GM18909 (cell line): ENCODE results near the gene TTC39B.

Source experiments
- ATAC-seq: cut with Tn5 transposase; IDR thresholded peaks from one replicate; pipeline ENCODE4 v1.9.1; 2021; ENCODE audit warnings: mild to moderate bottlenecking; ENCODE audit not compliant: unreplicated experiment, poor library complexity

The TTC39B gene

GRCh38 chr9:15305470-15305869, 1.5 kb downstream of the TTC39B start:
- ATAC-seq, result no peak

GRCh38 chr9:15304632-15305031, 2.4 kb downstream of the TTC39B start:
- peak; percentile 38 for ATAC-seq

- ATAC-seq, result no peak
Observed at GRCh38 chr9:15300218-15300617, 6.8 kb downstream of the TTC39B start.

- peak; percentile 89 for ATAC-seq
Observed at GRCh38 chr9:15299374-15299939, 7.6 kb downstream of the TTC39B start.

- no peak for ATAC-seq
Observed at GRCh38 chr9:15298362-15298761, 8.7 kb downstream of the TTC39B start.

GRCh38 chr9:15295761-15296405, 11.1 kb downstream of the TTC39B start:
- peak; percentile 31 for ATAC-seq

GRCh38 chr9:15294604-15295003, 12.4 kb downstream of the TTC39B start:
- ATAC-seq, result no peak

GRCh38 chr9:15293804-15294316, 13.2 kb downstream of the TTC39B start:
- no peak for ATAC-seq

- no peak for ATAC-seq
Observed at GRCh38 chr9:15293084-15293483, 13.9 kb downstream of the TTC39B start.

GRCh38 chr9:15289603-15290002, 17.4 kb downstream of the TTC39B start:
- ATAC-seq, result no peak

GRCh38 chr9:15287309-15287708, 19.7 kb downstream of the TTC39B start:
- ATAC-seq, result no peak

- no peak for ATAC-seq
Observed at GRCh38 chr9:15286161-15286821, 20.7 kb downstream of the TTC39B start.

GRCh38 chr9:15282567-15283285, 24.3 kb downstream of the TTC39B start:
- no peak for ATAC-seq

GRCh38 chr9:15280647-15281046, 26.4 kb downstream of the TTC39B start:
- ATAC-seq, result no peak

GRCh38 chr9:15278839-15279238, 28.2 kb downstream of the TTC39B start:
- no peak for ATAC-seq

- no peak for ATAC-seq
Observed at GRCh38 chr9:15278091-15278687, 28.8 kb downstream of the TTC39B start.

- ATAC-seq, result peak; percentile 58
Observed at GRCh38 chr9:15277400-15278090, 29.5 kb downstream of the TTC39B start.

GRCh38 chr9:15276328-15276938, 30.6 kb downstream of the TTC39B start:
- ATAC-seq, result no peak

- no peak for ATAC-seq
Observed at GRCh38 chr9:15274425-15274824, 32.6 kb downstream of the TTC39B start.
